Keratinocyte (primary cell): ENCODE data around the gene CC2D1A. TPM values are rescaled to one million over a fixed set of nuclear protein-coding genes. Genes with fewer than 3 reads are reported as not detected.
"Not testable (repeated sequence)": the region's sequence is repeated elsewhere in the genome, so short reads cannot be mapped to it uniquely, and the experiment has no call there.

Experiments
- DNase-seq: peaks from one replicate; pipeline ENCODE4 v3.0.0-alpha.2; 2011; ENCODE audit warnings: low read depth, missing footprints, low spot score
- FAIRE-seq: peaks from 2 replicates; lab custom pipeline; 2011; peaks lifted over from hg19 to GRCh38; lab: Jason Lieb, UNC
- H2AFZ ChIP-seq: 2 replicates; pipeline ENCODE4 v1.6.0; 2012; ENCODE audit warnings: low read length, control low read depth, inconsistent platforms; ENCODE audit not compliant: control insufficient read depth
- H3K27ac ChIP-seq: 2 replicates; pipeline ENCODE4 v1.5.1; 2011; ENCODE audit warnings: low read length; ENCODE audit not compliant: control insufficient read depth, insufficient read depth
- H3K27me3 ChIP-seq: 3 replicates; pipeline ENCODE4 v1.6.0; 2011; ENCODE audit warnings: low read length; ENCODE audit not compliant: control insufficient read depth, insufficient read depth; ENCODE audit errors: extremely low read depth
- H3K36me3 ChIP-seq, 2 experiments: 2 replicates in 1 of 2; 3 replicates in 1 of 2; pipeline ENCODE4 v1.5.1; 2011; ENCODE audit warnings: low read length in 2 of 2, mild to moderate bottlenecking in 1 of 2; ENCODE audit not compliant: control insufficient read depth in 2 of 2, insufficient read depth in 2 of 2; ENCODE audit errors: extremely low read depth in 1 of 2
- H3K4me1 ChIP-seq: 3 replicates; pipeline ENCODE4 v1.5.1; 2011; ENCODE audit warnings: low read length; ENCODE audit not compliant: control insufficient read depth, insufficient read depth; ENCODE audit errors: extremely low read depth
- H3K4me2 ChIP-seq: 3 replicates; pipeline ENCODE4 v1.6.0; 2011; ENCODE audit warnings: low read depth, low read length; ENCODE audit not compliant: control insufficient read depth, insufficient read depth; ENCODE audit errors: extremely low read depth
- H3K4me3 ChIP-seq, 3 experiments: fragments of 200-600 bp in 1 of 3; sonication (generic) in 1 of 3; 2 replicates in 2 of 3; 3 replicates in 1 of 3; pipeline ENCODE4 v1.5.1; 2011 to 2016; ENCODE audit warnings: low read length in 3 of 3, mild to moderate bottlenecking in 3 of 3, control low read depth in 2 of 3, inconsistent platforms in 1 of 3, low read depth in 1 of 3, mixed read lengths in 1 of 3, mixed run types in 1 of 3, moderate library complexity in 1 of 3; ENCODE audit not compliant: control insufficient read depth in 2 of 3, insufficient read depth in 2 of 3; ENCODE audit errors: extremely low read depth in 1 of 3
- H3K79me2 ChIP-seq: 2 replicates; pipeline ENCODE4 v1.6.0; 2012; ENCODE audit warnings: low read length; ENCODE audit not compliant: control insufficient read depth, insufficient read depth
- H3K9ac ChIP-seq: 3 replicates; pipeline ENCODE4 v1.6.0; 2011; ENCODE audit warnings: low read length; ENCODE audit not compliant: control insufficient read depth, insufficient read depth; ENCODE audit errors: extremely low read depth
- H3K9me1 ChIP-seq: 3 replicates; pipeline ENCODE4 v1.6.0; 2011; ENCODE audit warnings: low read length; ENCODE audit not compliant: control insufficient read depth, insufficient read depth; ENCODE audit errors: extremely low read depth
- H3K9me3 ChIP-seq: 2 replicates; pipeline ENCODE4 v1.5.1; 2012; ENCODE audit warnings: low read depth, low read length; ENCODE audit not compliant: control insufficient read depth
- H4K20me1 ChIP-seq: 3 replicates; pipeline ENCODE4 v1.6.0; 2011; ENCODE audit warnings: low read length; ENCODE audit not compliant: control insufficient read depth, insufficient read depth; ENCODE audit errors: extremely low read depth
- EZH2 ChIP-seq: IDR thresholded peaks from one replicate; pipeline ENCODE4 v1.6.1; 2012; ENCODE audit warnings: inconsistent platforms, mild to moderate bottlenecking, low read length, moderate library complexity
- dilution Hi-C: fragments of 300-500 bp; cut with MboI; formaldehyde crosslinking; loops from one replicate; pipeline ENCODE4 v1.7.0; 2020; ENCODE audit warnings: low sequenced_read_pairs; ENCODE audit not compliant: extremely low pct_ligation_motif_present
- polyA plus RNA-seq, 5 experiments: library from polyadenylated mRNA; depleted of rRNA in 3 of 5; stranded (reverse) in 3 of 5; stranded (forward) in 1 of 5; unstranded in 1 of 5; fragments of >200 nt; gene quantifications; 1 replicate in 1 of 5; 2 replicates in 3 of 5; 3 replicates in 1 of 5; pipeline versions ENCODE4 v1.2.1 to v1.2.3, GENCODE V29; 2011 to 2012; ENCODE audit warnings: missing spikeins in 2 of 5, low read depth in 1 of 5, low replicate concordance in 1 of 5
- TF ChIP-seq, protein P1 (sequence below), 3 experiments: IDR thresholded peaks in 1 of 3; conservative IDR thresholded peaks in 1 of 3; optimal IDR thresholded peaks in 1 of 3; 2 replicates in 2 of 3; 3 replicates in 1 of 3; pipeline versions ENCODE3 to v1.5.1; 2011; ENCODE audit warnings: low read length in 3 of 3, mild to moderate bottlenecking in 3 of 3, moderate library complexity in 2 of 3, control low read depth in 1 of 3, inconsistent platforms in 1 of 3; ENCODE audit not compliant: insufficient read depth in 2 of 3; ENCODE audit errors: extremely low read depth in 1 of 3

CC2D1A gene
- polyA plus RNA-seq, 1 donor (not counting 4 experiments of a cell fraction or from before 2014, with no cell fraction given): 11.2 TPM

DNA sequence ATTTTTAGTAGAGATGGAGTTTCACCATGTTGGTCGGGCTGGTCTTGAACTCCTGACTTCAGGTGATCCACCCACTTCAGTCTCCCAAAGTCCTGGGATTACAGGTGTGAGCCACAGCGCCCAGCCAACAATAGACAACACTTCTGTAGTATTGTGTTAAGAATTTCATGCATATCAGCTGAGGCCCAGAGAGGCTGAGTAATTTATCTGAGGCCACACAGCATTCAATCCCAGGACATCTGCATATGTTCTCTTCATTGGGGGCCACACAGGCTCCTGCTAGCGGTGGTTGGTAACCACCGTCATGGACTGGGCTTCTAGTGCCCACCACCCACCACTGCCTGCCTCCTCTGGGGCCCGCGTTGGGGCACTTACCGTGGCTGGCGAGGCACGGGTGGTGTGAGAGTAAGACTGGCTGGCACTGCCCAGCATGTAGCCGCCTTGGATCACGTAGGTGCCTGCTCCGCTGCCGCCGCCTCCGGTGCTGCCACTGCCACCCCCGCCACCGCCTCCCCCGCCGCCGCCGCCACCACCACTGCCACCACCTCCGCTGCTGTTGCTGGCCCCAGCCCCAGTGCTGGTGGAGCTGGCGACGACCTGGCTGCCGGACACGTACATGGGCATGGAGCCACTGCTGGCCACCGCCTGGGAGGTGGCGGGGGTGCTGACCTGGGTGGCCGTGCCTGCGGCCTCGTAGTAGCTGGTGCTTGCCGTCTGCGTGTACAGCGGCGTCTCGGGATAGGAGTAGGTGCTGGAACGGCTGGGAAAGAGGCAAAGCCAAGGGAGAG is 66.6 kb downstream of the CC2D1A start:
- peaks cover 3% of the 10 kb centered on the region for H3K4me1 ChIP-seq
- H3K27ac ChIP-seq: no peak overlapping the region
- H3K79me2 ChIP-seq: no peaks in the 10 kb centered on the region
- no peaks in the 10 kb centered on the region for H3K9me1 ChIP-seq
- no peak for TF ChIP-seq EZH2
- TF ChIP-seq, protein P1, sequence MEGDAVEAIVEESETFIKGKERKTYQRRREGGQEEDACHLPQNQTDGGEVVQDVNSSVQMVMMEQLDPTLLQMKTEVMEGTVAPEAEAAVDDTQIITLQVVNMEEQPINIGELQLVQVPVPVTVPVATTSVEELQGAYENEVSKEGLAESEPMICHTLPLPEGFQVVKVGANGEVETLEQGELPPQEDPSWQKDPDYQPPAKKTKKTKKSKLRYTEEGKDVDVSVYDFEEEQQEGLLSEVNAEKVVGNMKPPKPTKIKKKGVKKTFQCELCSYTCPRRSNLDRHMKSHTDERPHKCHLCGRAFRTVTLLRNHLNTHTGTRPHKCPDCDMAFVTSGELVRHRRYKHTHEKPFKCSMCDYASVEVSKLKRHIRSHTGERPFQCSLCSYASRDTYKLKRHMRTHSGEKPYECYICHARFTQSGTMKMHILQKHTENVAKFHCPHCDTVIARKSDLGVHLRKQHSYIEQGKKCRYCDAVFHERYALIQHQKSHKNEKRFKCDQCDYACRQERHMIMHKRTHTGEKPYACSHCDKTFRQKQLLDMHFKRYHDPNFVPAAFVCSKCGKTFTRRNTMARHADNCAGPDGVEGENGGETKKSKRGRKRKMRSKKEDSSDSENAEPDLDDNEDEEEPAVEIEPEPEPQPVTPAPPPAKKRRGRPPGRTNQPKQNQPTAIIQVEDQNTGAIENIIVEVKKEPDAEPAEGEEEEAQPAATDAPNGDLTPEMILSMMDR (optimal IDR thresholded peaks at IDR 0.05 in 1 of 3, IDR thresholded peaks at IDR 0.05 in 1 of 3, conservative IDR thresholded peaks at IDR 0.05 in 1 of 3; ENCODE audit: extremely low read depth in 1 of 3, insufficient read depth in 2 of 3, low read length in 3 of 3): no peak
- H3K4me3 ChIP-seq: no peak overlapping the region
- H3K4me2 ChIP-seq: no peak overlapping the region
- no peaks in the 10 kb centered on the region for H3K9me3 ChIP-seq
- DNase-seq (no peak), FAIRE-seq (no peak)
- H3K27me3 ChIP-seq: no peaks in the 10 kb centered on the region
- dilution Hi-C loops: no loop called here
- no peak overlapping the region for H3K9ac ChIP-seq
- no peaks in the 10 kb centered on the region for H4K20me1 ChIP-seq
- peaks cover 8 to 9% of the 10 kb centered on the region in 2 experiments for H3K36me3 ChIP-seq
- no peak overlapping the region for H2AFZ ChIP-seq

DNA sequence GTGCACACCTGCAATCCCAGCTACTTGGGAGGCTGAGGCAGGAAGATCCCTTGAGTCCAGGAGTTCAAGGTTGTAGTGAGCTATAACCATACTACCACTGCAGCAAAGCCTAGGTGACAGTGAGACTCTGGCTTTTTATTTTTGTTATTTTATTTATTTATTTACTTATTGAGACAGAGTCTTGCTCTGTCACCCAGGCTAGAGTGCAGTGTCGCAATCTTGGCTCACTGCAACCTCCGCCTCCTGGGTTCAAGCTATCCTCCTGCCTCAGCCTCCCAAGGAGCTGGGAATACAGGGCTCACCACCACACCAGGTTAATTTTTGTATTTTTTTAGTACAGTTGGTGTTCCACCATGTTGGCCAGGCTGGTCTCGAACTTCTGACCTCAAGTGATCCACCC is 67.5 kb downstream of the CC2D1A start:
- FAIRE-seq, H3K79me2 ChIP-seq, H3K36me3 ChIP-seq, H3K4me1 ChIP-seq, DNase-seq, H2AFZ ChIP-seq, H3K9me3 ChIP-seq, H3K27me3 ChIP-seq, dilution Hi-C loops, H3K9me1 ChIP-seq, H3K9ac ChIP-seq, H4K20me1 ChIP-seq, H3K4me3 ChIP-seq: not testable (repeated sequence)
- Histone ChIP-seq H3K27ac (peak overlapping the region; percentile 48), H3K4me2 (peak overlapping the region; percentile 5)
